GM21367 (cell line): ENCODE measurements around the gene CASZ1.

Experiments
- ATAC-seq: cut with Tn5 transposase; IDR thresholded peaks from one replicate; pipeline ENCODE4 v1.9.1; 2021; ENCODE audit not compliant: unreplicated experiment

CASZ1 gene

GRCh38 chr1:10675813-10676212, 120.6 kb downstream of the CASZ1 start:
- no peak for ATAC-seq

- no peak for ATAC-seq
Observed at GRCh38 chr1:10674700-10675609, 121.5 kb downstream of the CASZ1 start.

GRCh38 chr1:10674222-10674621, 122.2 kb downstream of the CASZ1 start:
- ATAC-seq = no peak

- ATAC-seq = no peak
Observed at GRCh38 chr1:10673109-10673711, 123.2 kb downstream of the CASZ1 start.

GRCh38 chr1:10672343-10673050, 123.9 kb downstream of the CASZ1 start:
- no peak for ATAC-seq

GRCh38 chr1:10671622-10672342, 124.7 kb downstream of the CASZ1 start:
- ATAC-seq = no peak

GRCh38 chr1:10671090-10671489, 125.4 kb downstream of the CASZ1 start:
- no peak for ATAC-seq

- no peak for ATAC-seq
Observed at GRCh38 chr1:10670190-10670589, 126.3 kb downstream of the CASZ1 start.

GRCh38 chr1:10669570-10669969, 126.9 kb downstream of the CASZ1 start:
- no peak for ATAC-seq

- ATAC-seq = no peak
Observed at GRCh38 chr1:10667861-10668761, 128.3 kb downstream of the CASZ1 start.

GRCh38 chr1:10665930-10666850, 130.3 kb downstream of the CASZ1 start:
- ATAC-seq = no peak

GRCh38 chr1:10665226-10665625, 131.2 kb downstream of the CASZ1 start:
- no peak for ATAC-seq

GRCh38 chr1:10664251-10664650, 132.2 kb downstream of the CASZ1 start:
- ATAC-seq = no peak

- ATAC-seq = no peak
Observed at GRCh38 chr1:10663678-10664035, 132.8 kb downstream of the CASZ1 start.

GRCh38 chr1:10662824-10663677, 133.4 kb downstream of the CASZ1 start:
- no peak for ATAC-seq

- no peak for ATAC-seq
Observed at GRCh38 chr1:10662090-10662688, 134.3 kb downstream of the CASZ1 start.

- no peak for ATAC-seq
Observed at GRCh38 chr1:10661453-10661852, 135.0 kb downstream of the CASZ1 start.
